DMS 273 (cell line): ENCODE data around the gene C20orf202.
"Not testable (repeated sequence)": the region's sequence is repeated elsewhere in the genome, so short reads cannot be mapped to it uniquely, and the experiment has no call there.

Experiments
- DNase-seq: peaks from one replicate; lab custom pipeline; 2025; ENCODE audit not compliant: unreplicated experiment; lab: John Stamatoyannopoulos, UW

C20orf202 gene

GRCh38 chr20:1207293-1207878 is 4.1 kb downstream of the C20orf202 start:
- DNase-seq = no peak

- no peak for DNase-seq
These were observed 6.5 kb downstream of the C20orf202 start for GRCh38 chr20:1209447-1210387.

- DNase-seq = no peak
These were observed 7.2 kb downstream of the C20orf202 start for GRCh38 chr20:1210501-1210900.

GRCh38 chr20:1212023-1212422 is 8.8 kb downstream of the C20orf202 start:
- DNase-seq = no peak

- peak; percentile 82 for DNase-seq
These were observed 9.5 kb downstream of the C20orf202 start for GRCh38 chr20:1212607-1213396.

GRCh38 chr20:1214838-1215261 is 11.6 kb downstream of the C20orf202 start:
- DNase-seq = no peak

GRCh38 chr20:1215386-1216170 is 12.3 kb downstream of the C20orf202 start:
- DNase-seq = no peak

GRCh38 chr20:1216527-1217427 is 13.5 kb downstream of the C20orf202 start:
- DNase-seq = not testable (repeated sequence)

GRCh38 chr20:1222750-1223149 is 19.5 kb downstream of the C20orf202 start:
- DNase-seq = not testable (repeated sequence)

GRCh38 chr20:1224205-1224890 is 21.1 kb downstream of the C20orf202 start:
- peak; percentile 12 for DNase-seq

GRCh38 chr20:1225263-1225782 is 22.1 kb downstream of the C20orf202 start:
- no peak for DNase-seq

- peak; percentile 82 for DNase-seq
These were observed 22.8 kb downstream of the C20orf202 start, which contains the start of gene RAD21L1 for GRCh38 chr20:1225783-1226654. Gene RAD21L1, plus strand, starts transcription at chr20:1226044. Its CDS starts 2,410 bp downstream, at chr20:1228454.

- DNase-seq = no peak
These were observed 26.3 kb downstream of the C20orf202 start for GRCh38 chr20:1229541-1229940.

- DNase-seq = no peak
These were observed 29.2 kb downstream of the C20orf202 start for GRCh38 chr20:1232286-1233111.

GRCh38 chr20:1240549-1240948 is 37.3 kb downstream of the C20orf202 start:
- no peak for DNase-seq

- DNase-seq = no peak
These were observed 38.2 kb downstream of the C20orf202 start for GRCh38 chr20:1241456-1241855.

- DNase-seq = no peak
These were observed 38.8 kb downstream of the C20orf202 start for GRCh38 chr20:1242099-1242498.
